Hematopoietic multipotent progenitor cell (in vitro differentiated cells): ENCODE results near the gene EDDM13. TPM values are rescaled to one million over a fixed set of nuclear protein-coding genes. Genes with fewer than 3 reads are reported as not detected.
"Not testable (repeated sequence)": the region's sequence is repeated elsewhere in the genome, so short reads cannot be mapped to it uniquely, and the experiment has no call there.

ENCODE experiments used
- DNase-seq, 3 donors: peaks; one replicate each; pipeline ENCODE4 v3.0.0-alpha.2; 2011 to 2015; ENCODE audit warnings: low read depth in 2 of 3, low spot score in 2 of 3
- total RNA-seq: library from RNA; depleted of rRNA; stranded (reverse); fragments of >200 nt; gene quantifications from one replicate; pipeline ENCODE4 v1.2.3, GENCODE V29; 2012

EDDM13 gene
- total RNA-seq, 1 donor: not detected

DNA sequence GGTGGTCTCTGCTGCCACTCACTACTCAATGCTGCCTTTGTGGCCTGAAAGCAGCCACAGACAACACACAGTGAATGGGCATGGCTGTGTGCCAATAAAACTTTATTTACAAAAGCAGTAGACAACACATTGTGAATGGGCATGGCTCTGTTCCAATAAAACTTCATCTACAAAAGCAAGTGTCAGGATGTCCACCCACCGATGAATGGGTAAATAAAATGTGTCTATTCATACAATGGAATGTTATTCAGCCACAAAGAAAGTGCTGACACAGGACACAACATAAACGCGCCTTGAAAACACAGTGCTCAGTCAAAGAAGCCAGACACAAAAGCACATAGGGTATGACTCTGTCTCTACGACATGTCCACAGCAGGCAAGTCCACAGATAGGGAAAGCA lies 22.0 kb downstream of the EDDM13 start:
- DNase-seq: no peak

DNA sequence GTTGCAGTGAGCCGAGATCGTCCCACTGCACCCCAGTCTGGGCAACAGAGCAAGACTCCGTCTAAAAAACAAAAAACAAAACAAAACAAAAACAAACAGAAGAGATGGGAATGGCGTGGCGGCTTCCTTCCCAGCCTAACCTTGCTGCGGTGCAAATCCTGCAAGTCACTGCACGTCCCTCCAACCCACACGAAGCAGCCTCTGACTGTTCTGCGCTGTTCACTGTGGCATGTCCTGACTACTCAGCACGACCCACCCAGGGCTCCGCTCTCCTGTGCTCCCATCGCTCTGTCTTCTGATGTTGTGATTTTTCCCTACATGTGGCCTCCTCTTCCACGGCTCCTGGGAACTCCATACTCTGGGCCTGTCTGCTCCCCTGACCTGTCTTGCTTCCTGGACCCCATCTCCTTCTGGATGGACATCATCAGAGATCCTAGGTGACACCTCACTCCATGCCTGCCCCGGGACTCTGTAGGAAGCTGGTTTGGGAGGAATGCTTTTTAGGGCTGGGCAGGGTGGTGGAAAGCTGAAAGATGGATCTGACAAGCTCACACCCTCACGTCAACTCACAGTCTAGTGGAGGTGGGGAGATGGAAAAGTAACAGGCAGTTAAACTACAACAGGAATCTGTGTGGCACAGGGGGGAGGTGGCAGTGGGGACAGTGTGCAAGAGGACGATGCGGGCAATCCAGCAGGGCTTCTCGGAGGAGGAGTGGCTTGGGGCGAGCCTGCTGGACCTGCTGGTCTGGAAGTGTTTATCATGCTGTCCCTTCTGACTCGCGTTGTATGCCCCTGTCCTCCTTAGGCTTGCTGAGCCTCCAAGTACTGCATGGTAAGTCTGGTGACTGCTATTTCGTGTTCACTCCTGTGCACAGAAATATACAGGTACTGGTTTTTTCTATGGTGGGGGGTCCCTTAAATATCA lies 23.2 kb downstream of the EDDM13 start:
- no peak for DNase-seq

DNA sequence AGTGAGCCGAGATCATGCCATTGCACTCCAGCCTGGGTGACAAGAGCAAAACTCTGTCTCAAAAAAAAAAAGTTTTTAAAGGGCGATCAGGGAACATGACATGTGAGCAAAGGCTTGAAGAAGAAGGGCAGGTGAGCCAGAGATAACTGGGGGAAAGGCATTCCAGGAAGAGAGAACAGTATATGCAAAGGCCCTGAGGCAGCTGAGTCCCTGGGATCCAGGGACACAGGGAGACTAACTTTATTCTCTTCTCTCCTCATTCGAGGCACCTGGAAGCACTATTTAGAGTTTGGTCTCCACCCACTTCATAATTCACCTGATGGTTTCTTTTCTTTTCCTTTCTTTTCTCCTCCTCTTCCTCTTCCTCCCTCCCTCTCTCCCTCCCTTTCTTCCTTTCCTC lies 24.5 kb downstream of the EDDM13 start:
- DNase-seq: no peak

DNA sequence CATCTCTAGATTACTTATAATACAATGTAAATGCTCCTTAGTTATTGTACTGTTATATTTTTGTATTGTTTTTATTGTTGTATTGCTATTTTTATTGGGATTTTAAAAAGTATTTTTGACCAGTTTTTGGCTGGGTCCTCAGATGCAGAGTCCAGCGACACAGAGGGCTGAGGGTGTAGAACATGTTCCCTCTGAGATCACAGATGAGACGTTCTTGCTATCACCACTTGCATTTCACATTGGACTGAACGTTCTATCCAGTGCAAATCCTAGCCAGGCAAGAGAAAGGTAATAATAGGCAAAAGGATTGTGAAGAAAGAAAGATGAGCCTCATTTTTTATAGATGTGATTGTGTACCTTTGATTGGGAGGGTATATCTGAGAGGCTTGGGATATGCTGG lies 27.1 kb downstream of the EDDM13 start:
- no peak for DNase-seq

DNA sequence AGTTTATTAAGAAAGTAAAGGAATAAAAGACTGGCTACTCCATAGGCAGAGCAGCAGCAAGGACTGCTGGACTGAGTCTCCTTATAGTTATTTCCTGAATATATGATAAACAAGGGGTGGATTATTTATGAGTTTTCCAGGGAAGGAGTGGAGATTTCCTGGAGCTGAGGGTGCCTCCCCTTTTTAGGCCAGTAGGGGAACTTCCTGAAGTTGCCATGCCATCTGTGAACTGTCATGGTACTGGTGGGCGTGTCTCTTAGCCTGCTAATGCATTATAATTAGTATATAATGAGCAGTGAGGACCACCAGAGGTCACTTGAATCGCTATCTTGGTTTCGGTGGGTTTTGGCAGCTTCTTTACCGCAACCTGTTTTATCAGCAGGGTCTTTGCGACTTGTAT lies 28.6 kb downstream of the EDDM13 start:
- DNase-seq: peak in 1 of 3 donors; percentile 13

DNA sequence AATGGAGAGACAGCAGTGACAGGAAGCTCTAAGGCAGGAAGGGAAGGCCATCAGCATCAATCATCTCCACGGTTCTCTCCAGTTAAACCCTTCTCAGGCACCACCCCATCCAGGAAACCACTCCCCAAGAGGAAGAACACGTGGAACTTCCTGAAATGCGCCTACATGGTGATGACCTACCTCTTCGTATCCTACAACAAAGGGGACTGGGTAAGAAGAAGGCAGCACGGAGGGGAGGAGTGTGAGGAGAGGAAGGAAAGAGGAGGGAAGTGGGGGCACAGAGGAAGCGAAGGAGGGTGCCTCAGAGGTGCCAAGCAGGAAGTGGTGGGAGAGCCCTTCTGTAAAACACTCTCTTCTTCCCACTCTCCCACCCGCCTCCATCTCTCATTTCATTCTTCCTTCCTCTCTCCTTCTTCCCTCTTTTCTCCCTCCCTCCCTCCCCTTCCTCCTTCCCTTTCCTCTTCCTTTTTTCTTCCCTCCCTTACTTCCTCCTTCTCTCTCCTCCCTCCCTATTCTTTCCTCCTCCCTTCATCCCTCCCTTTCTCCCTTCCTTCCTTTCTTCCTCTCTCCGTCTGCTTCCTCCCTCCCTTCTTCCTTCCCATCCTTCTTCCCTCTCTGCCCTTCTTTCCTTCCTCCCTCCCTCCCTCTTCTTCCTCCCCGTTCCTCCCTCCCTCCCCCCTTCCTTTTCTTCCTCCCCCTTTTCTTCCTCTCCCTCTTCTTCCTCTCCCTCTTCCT lies 29.5 kb downstream of the EDDM13 start:
- peak in 1 of 3 donors; percentile 2 for DNase-seq

DNA sequence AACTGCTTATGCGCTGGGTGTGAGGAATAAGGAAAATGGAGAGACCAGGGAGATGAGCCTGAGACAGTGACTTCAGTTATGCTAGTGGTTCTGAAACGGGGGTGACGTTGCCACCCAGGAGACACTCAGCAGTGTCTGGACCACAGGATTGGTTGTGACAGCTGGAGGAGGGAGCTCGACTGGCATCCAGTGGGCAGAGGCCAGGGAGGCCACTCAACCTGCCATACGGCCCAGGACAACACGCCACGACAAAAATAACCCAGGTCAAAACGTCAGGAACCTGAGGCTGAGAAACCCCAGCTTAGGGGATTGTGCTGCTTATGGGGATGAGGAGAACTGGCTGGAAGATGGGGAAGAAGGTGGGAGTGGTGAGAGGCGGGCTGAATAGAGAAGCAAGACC lies 31.7 kb downstream of the EDDM13 start:
- no peak for DNase-seq

DNA sequence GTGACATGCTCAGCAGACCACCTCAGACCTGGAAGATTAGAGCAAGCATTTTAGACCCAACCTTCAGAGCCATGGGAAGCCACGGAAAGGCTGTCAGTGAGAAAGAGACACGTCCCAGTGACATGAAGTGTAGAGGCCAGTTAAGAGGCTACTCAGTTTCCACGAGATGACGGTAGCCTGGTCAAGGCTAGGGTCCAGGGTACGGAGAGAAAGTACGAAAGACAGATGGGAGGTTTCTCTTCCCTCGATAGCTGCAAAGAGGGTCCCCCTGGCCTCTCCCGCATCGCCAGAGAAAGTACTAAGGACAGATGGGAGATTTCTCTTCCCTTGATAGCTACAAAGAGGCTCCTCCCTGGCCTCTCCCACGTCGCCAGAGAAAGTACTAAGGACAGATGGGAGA lies 33.5 kb downstream of the EDDM13 start:
- DNase-seq: no peak

DNA sequence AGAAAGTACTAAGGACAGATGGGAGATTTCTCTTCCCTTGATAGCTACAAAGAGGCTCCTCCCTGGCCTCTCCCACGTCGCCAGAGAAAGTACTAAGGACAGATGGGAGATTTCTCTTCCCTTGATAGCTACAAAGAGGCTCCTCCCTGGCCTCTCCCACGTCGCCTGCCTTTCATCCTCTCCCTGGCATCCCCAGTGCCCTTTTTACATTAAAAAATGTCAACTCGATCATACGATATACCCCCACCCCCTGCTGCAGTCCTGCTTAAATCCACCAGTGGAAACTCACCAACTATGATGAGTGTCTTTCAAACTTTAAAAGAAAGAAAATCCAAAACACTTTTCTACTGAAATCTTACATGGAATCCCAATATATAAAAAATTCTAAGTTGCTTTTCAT lies 34.5 kb downstream of the EDDM13 start:
- not testable (repeated sequence) for DNase-seq

DNA sequence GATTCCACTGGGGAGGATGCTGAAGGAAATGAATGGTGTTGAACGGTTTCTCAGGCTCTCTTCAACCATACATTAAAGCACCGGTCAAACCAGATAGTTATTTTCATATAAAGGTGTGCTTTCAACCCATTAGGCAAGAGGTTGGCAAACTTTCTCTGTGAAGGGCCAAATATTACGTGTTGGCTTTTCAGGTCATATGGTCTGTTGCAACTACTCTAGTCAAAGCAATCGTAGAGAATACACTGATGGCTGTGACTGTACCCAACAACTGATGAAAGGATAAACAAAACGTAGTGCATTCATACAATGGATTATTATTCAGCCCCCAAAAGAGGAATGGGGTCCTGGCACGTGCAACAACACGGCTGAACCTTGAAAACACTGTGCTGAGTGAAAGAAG lies 36.2 kb downstream of the EDDM13 start:
- no peak for DNase-seq

DNA sequence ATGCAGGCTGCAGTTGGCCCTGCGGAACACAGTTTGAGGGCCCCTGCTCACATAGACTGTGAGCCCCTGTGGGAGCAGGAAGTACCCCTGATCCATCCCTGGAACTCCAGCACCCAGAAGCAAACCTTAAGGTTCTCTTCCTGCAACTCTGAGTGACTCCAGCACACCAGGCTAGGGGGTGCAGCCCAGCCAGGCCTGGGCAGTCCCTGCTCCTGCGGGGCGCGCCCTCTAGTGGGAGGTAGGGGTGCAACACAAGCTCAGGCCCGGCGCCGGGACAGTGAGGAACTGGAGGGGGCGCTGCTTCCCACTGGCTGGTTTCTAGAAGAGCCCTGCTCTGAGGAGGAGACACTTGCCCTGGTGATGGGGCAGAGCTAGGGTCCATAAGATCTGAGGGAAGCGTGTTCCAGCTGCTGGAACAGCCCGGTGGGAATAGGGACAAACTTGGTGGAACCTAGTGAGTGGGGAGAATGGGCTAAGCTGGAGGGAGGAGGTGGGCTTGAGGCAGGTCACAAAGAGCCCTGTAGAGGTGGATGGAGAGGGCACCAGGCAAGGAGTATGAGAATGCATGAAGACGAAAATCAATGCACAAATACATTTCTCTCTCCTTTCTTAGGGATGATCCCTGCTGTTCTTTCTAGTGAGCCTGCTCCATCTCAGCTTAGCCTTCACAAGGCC lies 37.1 kb downstream of the EDDM13 start:
- peak; percentile 13 to 74 (median 69) for DNase-seq

DNA sequence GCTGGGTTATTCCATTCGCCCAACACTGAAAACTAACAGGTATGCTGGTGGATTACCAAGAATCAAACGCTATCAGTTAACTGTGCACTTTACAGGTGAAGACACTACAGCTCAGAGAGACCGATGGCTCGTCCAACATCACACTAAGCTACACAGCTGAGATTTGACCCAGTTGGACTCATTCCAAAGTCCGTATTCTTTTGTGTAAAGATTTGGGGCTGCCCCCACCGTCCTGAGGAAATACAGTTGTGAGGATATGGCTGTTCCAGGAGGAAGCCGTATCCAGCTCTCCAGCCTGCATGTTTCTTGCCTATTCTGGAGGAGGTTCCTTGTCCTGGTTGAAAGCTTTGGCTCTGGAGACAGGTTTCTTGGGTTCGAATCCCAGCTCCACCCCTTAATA lies 37.9 kb downstream of the EDDM13 start:
- DNase-seq: no peak

DNA sequence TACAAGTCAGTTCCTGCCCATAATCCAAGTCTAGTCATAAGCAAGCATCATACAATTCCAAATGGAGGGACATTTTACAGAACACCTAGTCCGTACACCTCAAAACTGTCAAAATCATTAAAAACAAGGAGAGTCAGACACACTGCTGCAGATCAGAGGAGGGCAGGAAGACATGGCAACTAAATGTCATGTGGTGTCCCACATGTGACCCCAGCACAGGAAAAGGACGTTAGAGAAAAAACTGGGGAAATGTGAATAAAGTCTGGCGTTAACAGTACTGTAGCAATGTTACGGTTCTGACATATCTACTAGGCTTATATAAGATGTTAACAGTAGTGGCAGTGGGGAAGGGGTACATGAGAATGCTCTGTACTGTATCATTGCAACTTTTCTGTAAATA lies 39.8 kb downstream of the EDDM13 start:
- DNase-seq: no peak

DNA sequence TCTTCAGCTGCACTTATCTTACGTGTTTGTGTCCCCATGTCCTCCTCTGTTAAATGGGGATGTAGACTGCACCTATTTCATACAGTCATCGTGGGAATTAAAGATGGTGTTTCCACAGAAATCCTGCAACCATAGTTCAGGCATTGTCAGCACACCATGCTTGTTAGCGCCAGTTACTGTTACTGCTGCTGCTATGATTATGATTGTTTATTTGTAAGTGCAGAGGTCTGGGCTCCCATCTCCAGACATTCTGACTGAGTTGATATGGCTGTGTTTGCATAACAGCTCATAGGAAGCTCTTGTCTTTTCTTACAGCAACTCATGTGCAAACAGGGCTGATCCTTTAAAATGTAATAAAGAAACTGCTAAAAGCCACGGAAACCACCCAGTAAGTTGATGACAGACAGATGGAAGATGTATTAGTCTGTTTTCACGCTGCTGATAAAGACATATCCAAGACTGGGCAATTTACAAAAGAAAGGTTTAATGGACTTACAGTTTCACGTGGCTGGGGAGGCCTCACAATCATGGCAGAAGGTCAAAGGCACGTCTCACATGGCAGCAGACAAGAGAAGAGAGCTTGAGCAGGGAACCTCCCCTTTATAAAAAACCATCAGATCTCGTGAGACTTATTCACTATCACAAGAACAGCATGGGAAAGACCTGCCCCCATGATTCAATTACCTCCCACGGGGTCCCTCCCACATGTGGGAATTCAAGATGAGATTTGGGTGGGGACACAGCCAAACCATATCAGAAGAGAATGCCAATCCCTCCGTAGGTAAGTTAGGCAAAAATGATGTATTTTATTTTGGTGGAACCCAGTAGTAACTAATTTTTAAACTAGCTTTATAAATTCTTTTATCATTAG lies 40.5 kb downstream of the EDDM13 start:
- DNase-seq: no peak

DNA sequence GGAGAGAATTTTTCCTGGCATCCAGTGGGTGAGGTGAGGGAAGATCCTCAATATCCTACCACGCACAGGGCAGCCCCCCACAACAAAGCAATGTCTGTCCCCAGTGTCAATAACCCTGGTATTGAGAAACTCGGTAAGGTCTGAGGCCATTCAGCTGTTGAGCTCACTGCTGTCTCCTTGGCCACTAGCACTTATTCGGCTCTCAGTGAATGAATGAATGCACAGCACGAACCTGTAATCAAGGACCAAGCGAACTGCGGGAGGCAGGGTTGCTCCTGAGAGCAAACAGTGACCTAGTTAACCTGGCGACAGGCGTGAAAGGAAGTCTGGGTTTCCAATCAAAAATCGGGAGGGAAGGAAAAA lies 41.5 kb downstream of the EDDM13 start:
- no peak for DNase-seq

DNA sequence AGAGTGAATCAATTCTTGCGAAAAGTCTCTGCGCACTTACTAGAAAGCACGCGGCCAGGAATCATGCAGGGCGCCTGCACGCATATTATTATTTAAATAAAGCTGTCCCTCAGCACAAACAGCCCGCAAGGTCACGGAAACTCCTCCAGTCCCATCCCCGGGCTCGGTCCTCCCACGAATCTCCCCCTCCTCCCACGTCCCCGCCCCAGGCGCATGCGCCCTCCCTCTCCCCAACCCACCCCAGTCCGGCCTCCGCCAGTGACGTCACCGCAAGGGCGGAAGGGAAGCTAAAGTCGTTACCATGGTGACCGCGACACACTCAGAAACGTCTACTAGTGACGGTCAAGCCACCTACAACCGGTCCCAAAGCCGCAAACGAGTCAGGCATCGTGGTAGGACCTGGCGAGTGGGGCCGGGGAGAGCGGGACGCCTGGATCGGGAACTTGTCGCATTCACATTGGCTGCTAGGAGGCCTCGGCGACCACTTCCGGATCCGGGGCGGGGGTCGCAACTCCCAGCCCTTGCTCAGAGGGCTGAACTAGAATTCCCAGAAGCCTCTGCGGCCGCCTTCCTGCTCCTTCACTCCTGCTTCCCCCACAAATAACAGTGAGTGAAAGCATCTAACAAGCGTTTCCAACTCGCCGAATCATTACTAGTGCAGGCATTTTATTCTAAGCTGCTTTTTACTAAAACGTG lies 42.0 kb downstream of the EDDM13 start, which contains the start of gene ZSCAN5A:
ZSCAN5A (minus strand) TSS at position 459 of the 696 bp plus-strand sequence. CDS start 89,793 bp downstream, outside the sequence.
- peak; percentile 96 to 97 (median 97) for DNase-seq

DNA sequence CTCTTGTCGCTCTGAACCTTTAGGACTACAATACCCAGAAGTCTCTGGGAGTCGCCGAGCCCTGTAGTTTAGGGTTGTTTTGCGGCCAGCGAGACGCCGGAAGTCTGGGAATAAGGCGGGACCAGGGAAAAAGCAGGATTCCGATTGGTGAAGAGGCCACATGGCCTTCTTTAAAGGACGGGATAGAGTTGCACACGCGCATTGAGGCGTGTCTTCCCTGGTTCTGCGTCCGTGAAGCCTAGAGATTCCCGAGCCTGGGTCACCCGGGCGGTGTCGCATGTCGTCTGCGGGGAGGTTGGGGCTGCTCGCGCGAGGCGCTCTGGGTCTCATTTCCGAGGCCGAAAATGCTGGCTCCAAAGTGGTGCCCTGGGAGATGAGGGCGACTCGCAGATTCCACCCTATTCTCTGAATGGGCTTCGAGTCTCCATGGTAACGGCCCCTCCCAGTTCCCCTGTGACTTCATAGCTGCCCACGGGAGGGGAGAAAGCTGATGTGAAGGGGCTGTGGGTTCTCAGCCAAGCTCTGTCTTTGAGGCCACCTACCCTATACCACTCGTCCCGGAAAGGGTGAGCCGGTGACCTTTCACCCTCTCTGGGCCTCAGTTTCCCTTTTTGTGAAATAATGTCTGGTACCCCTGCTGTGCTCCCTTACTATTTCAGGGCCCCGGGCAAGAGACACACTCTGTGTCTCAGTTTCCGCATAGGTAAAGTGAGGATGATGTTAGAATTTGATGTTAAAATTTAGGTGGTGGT lies 42.7 kb downstream of the EDDM13 start:
- DNase-seq: peak; percentile 86 to 98 (median 97)

DNA sequence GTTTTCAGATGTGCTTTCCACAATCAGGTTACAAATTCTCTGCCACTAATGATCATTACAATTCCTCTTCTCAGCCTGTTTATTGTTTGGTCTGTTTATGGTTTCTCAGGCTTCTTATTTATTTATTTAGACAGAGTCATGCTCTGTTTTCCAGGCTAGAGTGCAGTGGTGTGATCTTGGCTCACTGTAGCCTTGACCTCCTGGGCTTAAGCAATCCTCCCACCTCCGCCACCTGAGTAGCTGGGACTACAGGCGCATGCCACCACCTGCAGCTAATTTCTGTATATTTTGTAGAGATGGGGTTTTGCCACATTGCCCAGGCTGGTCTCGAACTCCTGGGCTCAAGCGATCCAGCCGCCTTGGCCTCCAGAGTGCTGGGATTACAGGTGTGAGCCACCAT lies 44.2 kb downstream of the EDDM13 start:
- DNase-seq: no peak

DNA sequence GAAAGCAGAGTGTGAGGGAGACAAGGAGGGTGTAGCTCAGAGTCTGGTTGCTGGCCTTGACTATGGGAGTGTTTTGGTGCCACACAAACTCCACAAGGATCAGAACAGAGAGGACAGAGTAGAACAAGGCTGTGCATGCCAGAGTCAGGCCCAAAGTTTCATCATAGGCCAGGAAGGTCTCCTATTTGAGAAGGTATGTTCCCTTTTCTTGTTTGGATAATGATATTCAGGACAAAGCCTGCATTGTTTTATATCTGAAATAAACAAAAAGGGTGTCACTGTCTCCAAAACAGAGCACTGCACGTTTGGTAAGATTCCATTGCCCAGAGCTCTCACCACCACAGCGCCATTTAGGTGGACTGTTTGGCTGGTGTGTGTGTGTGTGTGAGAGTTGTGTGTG lies 45.2 kb downstream of the EDDM13 start:
- DNase-seq: no peak
